HG03045 (cell line): ENCODE measurements around the gene SH3GL2.

ENCODE experiments used
- ATAC-seq: cut with Tn5 transposase; IDR thresholded peaks from one replicate; pipeline ENCODE4 v1.9.1; 2021; ENCODE audit warnings: mild to moderate bottlenecking, moderate library complexity; ENCODE audit not compliant: unreplicated experiment

Gene SH3GL2

DNA sequence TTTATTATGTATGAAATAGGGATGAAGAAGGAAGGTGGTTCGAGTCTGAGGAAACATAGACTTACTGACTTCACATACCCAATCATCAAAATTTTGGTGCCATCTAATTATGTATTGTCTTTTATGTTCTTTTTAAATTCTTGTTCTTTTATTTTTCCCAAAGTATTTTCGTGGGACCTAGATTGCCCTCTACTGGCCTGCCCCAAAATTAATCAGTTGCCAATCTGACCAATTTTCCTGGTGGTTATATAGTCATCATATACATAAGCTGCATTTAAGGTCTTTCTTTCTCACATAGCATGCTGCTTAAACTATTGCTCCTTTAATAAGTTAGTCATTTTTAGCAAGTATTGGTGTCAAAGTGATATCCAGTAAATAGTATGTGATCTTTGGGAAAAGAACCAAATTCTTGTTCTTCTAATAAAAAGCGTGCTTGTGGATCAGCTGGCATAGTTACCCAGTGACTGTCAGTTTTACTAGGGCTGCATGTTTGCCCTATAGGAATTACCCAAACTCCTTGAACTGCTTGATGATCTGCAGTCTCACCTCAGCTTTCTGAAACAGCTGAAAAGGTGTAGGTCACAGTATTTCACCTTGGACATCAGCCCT is 223.5 kb downstream of the SH3GL2 start:
- ATAC-seq: no peak

DNA sequence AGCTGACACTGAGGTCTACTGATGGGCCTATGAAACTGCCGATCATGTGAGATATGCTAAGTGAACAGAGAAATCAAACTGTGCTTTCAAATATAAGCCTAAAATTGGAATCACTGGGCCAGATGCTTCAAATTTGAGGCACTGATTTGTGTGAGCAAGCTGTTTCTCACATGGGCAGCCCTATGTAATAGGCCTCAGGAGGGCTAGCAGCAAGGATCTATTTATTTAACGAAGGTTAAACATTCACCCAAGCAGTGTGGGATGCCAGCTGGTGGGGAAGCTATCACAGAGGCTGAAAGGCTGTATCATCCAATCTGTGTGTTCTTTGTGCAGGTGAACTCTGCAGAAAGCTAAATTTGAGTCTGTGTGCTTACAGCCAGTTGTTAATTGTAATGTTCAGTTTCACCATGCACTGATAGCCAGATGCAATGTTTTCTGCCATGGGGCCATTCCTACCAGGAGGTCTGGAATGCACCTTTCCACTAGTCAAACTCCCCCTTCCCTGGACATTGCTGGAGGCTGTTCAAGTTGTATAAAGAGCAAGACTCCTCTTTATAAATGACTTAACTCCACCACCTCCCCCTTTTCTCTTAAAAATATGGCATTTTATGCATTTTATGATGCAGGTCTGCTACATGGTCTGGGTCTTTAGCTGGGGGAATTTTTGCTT is 228.9 kb downstream of the SH3GL2 start:
- ATAC-seq: no peak

DNA sequence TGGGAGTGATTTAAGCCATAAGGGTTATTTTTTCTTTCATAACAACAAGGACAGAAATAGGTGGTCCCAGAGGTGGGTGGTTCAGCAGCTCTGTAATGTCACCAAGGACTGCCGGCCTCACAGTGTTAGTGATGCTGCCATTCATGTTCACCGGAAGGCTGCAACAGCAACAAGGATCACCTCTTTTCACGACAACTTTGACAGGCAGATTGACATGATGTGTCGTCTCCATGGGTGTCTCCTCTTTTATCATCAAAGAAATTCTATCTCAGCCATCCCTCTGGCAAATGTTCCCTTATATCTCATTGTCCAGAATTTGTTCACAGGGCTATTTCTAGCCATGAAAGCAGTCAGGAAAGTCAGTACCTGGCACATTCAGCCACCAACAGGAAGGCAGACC is 231.5 kb downstream of the SH3GL2 start:
- no peak for ATAC-seq

DNA sequence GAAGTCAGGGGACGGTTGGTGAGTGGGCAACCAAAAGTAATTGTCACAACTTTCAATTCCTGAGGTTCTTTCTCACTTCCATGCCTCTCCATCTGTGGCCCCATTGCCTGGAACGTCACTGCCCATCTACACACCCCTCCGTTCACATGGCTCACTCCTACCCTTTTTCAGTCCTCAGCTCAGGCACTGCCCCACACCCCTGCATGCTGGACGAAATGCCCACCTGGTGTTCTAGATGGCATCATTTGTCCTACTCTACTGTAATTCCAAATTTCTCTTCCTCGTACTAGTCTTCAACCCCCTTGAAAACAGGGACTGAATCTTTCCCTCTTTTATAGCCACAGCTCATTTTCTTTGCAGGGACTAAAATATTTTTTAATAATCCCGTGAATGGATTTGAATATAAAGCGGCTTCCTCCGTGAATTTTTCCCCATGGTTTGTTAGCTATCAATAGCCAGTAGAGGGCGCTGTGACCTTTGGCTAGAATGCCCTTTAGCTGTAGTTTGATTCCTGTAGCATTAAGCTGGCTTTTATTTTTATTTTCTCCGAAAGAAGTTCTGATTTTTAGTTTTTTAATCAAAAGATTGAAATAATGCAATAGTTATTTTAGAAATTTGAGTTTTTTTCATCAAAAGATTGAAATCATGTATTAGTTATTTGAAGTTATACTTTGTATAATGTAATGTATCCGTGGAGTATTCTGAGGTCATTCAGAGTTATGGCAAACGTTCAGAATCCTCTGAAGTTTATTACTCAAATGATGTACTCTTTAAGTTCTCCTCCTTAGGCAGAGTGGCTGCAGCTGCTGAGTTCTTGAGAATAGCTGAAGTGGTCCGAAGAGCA is 232.1 kb downstream of the SH3GL2 start:
- no peak for ATAC-seq

DNA sequence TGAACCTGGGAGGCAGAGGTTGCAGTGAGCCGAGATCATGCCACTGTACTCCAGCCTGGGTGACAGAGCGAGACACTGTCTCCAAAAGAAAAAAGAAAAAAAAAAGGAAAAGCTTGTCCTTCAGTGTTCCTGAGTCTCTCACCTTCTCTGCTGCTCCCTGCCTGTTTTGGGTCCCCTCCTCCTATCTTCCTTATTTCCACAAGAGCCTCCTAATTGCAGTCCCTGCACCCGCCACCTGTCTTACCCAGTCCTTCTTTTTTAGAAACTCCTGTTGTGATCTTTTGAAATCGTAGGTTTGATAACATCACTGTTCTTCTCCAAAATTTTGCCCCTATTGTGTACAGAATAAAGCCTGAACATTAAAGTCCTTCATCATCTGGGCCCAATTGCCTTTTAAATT is 234.9 kb downstream of the SH3GL2 start:
- ATAC-seq: no peak

DNA sequence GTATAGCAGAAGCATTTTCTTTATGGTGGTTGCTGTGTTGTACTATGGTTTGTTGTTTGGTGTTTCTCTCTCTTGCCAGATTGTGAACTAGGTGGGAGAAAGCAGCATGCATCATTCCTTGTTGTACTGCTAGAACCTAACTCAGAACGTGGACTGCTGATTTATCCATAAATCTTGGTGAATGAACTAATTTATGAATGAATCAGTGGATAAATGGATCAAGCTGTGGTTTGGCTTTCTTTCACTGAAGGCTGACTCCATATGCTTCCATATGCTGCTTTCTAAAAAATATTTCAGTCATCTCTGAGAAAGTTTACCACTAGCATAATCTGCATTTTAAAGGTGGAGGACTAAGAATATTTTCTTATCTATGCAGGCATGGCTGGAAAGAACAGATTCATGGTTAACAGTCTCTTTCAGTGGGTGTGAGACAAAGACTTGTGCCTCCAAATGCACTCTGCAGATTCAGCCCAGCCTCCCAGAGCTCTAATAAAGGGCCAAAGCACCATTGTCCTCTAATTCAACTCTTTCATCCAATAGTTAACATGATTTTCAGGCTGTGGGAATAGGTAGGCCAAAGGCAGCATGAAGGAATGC is 237.7 kb downstream of the SH3GL2 start:
- ATAC-seq: no peak

DNA sequence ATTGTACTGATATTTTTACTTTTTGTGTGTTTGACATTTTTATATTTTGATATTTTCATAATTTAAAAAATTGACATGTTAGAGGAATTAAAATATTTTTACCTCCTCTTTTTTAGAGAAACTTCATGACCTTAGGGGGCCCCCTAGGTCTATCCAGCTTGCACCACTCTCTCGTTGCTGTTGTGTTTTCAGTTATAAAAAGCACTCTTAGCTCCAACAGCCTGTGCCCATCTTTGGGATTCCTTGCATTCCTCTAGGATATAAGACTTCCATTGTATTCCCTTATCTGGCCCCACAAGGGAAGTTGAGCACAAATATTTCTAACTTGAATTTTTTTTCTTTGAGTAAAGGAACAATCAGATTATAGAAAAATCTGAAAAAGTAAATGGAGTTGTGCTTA is 245.3 kb downstream of the SH3GL2 start:
- ATAC-seq: no peak

DNA sequence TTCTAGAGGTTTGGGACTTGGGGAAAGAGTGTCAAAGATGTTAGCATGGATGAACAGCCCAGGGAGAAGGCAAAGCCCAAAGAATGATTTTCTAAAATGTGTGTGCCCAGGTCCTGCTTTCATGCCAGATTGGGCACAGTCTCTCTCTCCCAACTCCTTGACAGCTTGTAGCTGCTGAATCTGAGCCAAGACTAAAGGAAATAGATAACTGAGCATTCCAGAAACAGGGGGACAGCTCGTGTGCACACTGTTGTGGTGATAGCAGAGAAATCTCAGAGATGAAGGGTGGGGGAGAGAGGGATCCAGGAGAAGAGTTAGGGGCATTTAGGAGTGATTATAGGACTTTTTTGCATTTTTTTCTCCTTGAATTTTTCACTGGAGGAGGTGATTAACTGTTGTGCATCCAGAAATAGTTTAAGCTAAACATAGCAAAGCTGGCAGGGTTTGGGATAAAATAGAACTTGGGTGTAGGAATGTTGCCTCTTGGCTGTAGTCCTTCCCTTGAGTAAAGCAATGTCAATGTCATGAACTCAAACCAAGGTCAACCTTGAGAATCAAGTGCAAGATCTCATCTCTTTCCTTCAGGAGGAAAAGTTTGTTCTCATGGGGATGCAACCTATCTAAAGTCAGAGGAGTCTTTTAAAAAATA is 245.9 kb downstream of the SH3GL2 start:
- ATAC-seq: no peak

DNA sequence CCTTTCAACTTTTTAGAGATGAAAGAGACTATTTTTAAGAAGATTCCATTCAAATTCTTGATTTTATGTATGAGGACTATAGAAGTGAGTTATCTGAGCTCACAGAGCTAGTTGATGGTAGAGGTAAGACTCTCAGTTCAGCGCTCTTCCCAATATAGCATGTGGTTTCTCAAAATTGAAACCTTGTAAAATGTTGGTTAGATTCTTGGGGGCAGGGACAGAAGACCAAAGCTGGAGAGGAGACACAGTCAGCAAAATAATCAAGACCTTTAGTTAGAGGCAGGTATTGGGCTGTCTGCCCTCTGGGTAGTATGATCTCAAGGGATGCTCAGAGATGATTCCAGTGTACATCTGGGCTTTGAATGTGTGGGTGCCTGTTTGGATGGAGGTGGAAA is 246.4 kb downstream of the SH3GL2 start:
- ATAC-seq: no peak

DNA sequence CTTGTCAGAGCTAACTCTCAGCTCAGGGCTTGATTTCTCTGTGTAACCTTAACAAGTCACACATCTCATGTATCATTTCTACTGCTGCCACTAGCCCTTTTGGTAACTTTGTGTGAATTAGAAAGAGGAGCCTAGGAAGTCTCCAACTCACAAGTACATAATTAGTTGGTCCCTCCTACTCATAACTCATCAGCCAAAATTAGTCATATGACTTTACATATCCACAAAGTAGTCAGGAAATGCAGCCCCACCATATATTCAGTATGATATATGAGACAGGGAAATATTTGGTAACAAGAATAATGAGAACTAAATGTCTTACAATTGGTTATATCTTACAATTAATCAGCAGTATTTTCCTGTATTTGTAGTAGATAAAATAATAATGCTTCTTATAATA is 250.2 kb downstream of the SH3GL2 start:
- no peak for ATAC-seq

DNA sequence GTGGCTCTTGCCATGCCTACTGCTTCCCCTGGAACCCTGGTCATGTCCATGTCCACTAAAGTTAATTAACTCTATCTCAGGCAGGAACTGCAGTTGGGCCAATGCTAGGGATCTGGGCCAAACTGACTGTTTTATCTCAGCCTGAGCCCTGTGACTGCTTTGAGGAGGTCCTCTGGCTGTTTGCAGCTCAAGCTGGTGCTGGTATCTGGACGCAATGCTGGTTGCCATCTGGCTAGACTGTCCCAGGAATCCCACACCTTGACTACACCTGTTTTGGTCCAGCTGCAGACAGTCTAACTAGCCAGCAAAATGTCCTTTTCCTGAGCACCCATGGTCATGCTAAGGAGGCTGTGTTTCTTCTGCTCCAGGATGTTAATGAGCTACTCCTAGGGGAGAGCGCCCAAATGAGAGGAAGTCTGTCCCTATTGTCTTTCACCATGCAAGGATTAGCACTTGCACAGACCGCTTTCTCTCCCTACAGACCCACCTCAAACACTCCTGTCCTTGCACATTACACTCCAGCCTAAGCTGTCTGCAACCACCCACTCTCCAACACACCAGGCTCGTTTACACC is 251.0 kb downstream of the SH3GL2 start:
- no peak for ATAC-seq

DNA sequence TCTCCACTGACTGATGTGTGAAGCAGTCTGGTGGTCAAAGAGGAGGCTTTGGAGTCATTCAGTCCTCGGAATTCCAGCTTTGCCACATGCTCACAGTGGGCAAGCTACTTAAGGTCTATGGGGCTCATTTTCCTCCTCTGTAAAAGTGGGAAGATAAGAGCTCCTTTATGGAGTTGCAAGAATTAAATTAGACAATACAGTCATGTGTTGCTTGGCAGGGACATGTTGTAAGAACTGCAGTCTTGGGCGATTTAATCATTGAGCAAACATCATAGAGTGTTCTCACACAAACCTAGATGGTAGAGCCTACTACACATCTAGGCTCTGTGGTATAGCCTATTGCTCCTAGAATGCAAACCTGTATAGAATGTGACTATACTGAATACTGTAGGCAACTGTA is 253.9 kb downstream of the SH3GL2 start:
- ATAC-seq: no peak

DNA sequence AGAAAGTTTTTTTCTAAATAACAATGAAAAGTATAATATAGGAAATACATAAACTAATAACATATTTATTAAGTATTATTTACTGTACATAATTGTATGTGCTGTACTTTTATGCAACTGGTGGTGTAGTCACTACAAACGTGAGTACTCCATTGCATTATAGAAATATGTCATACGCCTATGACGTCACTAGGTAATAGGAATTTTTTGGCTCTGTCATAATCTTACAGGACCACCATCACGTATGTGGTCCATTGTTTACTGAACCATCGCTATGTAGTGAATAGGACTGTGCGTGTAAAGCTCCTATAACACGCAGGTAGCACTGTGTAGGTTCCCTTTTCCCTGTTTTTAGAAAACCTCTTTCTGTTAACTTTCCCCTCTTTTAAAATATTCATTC is 255.0 kb downstream of the SH3GL2 start:
- no peak for ATAC-seq

DNA sequence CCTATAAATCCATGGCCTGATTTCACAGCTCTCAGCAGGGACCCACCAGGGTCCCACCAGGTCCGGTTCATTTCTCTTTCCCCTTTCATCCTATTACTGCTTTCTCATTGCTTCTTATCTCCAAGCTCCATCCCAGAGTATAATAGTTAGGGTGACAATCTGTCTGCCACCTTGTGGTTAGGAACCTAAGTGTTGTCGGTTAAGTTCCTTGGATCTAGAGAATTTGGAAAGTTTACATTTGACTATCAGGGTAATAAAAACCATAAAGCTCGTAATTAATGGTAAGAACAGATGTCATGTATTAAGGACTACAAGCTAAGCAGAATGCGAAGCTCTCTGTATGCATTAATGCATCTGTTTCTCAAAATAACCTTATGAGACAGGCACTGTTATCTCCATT is 259.1 kb downstream of the SH3GL2 start:
- ATAC-seq: no peak

DNA sequence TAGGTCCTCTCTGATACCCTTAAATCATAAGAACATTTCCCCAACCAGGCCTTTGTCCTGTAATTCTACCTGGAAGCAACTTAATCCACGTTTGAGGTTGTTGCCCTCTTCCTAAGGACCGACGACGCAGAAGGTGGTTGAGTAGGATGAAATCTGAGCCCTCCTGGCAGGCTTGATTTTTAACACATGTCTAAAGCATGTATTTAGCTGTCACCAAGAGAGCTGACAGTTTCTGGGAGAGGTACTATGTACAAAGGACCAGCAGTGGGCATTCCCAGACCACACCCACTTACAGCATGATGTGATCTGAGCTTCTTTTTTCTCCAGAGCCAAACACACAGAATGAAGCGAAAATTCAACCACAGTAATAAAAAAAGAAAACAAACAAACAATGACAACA is 260.9 kb downstream of the SH3GL2 start:
- ATAC-seq: no peak

DNA sequence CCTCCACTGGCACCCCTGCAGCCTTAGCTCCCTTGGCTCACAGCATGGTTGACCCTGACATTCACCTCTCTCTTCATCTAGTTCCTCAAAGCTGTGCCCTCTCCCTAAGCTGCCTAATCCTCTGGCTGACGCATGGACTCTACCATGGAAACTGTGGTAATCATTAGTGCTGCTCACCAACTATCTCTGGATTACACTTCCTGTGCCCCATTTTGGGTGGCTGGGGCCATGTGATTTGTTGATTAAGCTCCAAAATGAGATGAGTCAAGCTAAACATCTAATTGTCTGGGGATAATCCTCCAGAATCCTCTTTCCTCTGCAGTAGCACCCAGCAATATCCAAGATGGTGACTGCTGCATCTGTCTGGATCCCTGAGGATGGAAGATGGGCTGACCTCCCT is 264.4 kb downstream of the SH3GL2 start:
- ATAC-seq: no peak
